Heart left ventricle (tissue), 13 donors: ENCODE data around the gene DOK5.

Experiments used
- CTCF ChIP-seq, 12 donors: fragments of 200-600 bp; sonication (generic) in 4 of 12; IDR thresholded peaks; one replicate each; pipeline versions ENCODE4 v1.5.0 to v1.8.0; 2018 to 2022; ENCODE audit warnings: antibody characterized with exemption in 12 of 12, mild to moderate bottlenecking in 5 of 12
- POLR2A ChIP-seq, 2 donors: fragments of 450-650 bp; IDR thresholded peaks; one replicate each; pipeline ENCODE4 v1.6.1; 2017; ENCODE audit warnings: antibody characterized with exemption in 2 of 2, mild to moderate bottlenecking in 2 of 2, moderate library complexity in 2 of 2
- donor health status: ischemic (EF 13 %, LVEDD 7.1; RV severe dilation, severe dysfunction).
- donor health status: DM: no; HTN: yes; CAD: no.
- donor health status: DM: no; HTN: no; CAD: no.
- donor health status: ischemic (EF 25% LVEDD 6.9; RV normal size, moderate dysfunction).
- donor health status: ischemic (EF 25% LVEDD 5.7; RV mildly dilated, moderate dysfunction).
- donor health status: ischemic (EF 35%, LVEDD 5.7; RV mildly dilated, moderate dysfunction).
- donor health status: nonischemic (EF 11% LVEDD 7.7; RV severe dilation, severe dysfunction).
- donor health status: DM: yes; HTN: yes; CAD: no.
- donor health status: PGD.
- donor health status: ischemic (EF 29% LVEDD 5.4; RV normal size, mild dysfunction).
- donor health status: nonischemic (EF 23%, LVEDD 6.1; RV moderate dilation, normal function).

- TF ChIP-seq POLR2A (IDR thresholded peaks at IDR 0.05) (no peak), CTCF (IDR thresholded peaks at IDR 0.05) (no peak)
These were observed 4.7 kb upstream of the DOK5 start for GRCh38 chr20:54470697-54471096.
